Measurements from ENCODE around the gene TMEM179.

The TMEM179 gene

DNA sequence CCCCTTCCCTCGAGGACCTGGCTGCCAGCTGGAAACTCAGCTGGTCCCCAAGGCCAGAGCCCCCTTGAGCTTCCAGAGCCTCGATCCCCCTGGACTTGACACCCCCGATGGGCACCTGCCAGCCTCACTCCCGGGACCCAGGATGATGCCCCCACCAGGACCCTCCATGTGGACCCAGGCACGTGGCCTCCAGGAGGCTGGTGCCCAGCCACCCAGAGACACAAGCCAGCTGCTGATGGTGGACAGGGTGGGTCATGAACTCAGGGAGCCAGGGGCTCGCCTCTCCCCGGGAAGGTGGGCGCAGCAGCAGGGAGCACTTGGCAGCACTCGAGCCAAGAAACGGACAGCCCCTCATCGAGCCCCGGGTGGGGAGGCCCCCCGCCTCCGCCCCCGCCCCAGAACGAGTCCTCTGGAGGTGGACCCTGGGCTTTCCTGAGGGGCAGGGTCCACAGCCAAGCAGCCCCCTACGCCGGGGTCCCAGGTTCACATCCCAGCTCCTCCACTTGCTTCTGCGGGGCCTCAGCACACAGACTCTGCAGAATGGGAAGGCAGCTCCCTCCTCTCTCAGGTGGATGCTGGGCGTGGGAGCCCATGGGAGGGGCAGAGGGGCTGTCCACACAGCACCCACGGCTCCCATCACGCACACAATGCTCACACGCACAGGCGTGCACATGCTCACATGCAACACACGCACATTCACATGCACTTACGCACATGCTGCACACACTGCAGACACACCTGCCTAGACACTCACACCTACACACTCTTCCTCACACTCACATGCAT, 12.9 kb downstream of the TMEM179 start:
- no peak for TF ChIP-seq CTCF (IDR thresholded peaks at IDR 0.05)
- DNase-seq (ENCODE audit: low spot score): no peak
- no peak overlapping the region for H3K4me3 ChIP-seq
- H3K27ac ChIP-seq: no peak overlapping the region

- DNase-seq (ENCODE audit: low spot score): no peak
- H3K4me3 ChIP-seq: no peak overlapping the region
- no peak for TF ChIP-seq CTCF (IDR thresholded peaks at IDR 0.05)
- no peak overlapping the region for H3K27ac ChIP-seq
Observed at GRCh38 chr14:104591031-104591430, 13.5 kb downstream of the TMEM179 start.

GRCh38 chr14:104590240-104590965, 14.2 kb downstream of the TMEM179 start:
- Histone ChIP-seq H3K4me3 (no peak overlapping the region), H3K27ac (no peak overlapping the region)
- TF ChIP-seq CTCF (IDR thresholded peaks at IDR 0.05): no peak
- DNase-seq (ENCODE audit: low spot score): no peak

DNA sequence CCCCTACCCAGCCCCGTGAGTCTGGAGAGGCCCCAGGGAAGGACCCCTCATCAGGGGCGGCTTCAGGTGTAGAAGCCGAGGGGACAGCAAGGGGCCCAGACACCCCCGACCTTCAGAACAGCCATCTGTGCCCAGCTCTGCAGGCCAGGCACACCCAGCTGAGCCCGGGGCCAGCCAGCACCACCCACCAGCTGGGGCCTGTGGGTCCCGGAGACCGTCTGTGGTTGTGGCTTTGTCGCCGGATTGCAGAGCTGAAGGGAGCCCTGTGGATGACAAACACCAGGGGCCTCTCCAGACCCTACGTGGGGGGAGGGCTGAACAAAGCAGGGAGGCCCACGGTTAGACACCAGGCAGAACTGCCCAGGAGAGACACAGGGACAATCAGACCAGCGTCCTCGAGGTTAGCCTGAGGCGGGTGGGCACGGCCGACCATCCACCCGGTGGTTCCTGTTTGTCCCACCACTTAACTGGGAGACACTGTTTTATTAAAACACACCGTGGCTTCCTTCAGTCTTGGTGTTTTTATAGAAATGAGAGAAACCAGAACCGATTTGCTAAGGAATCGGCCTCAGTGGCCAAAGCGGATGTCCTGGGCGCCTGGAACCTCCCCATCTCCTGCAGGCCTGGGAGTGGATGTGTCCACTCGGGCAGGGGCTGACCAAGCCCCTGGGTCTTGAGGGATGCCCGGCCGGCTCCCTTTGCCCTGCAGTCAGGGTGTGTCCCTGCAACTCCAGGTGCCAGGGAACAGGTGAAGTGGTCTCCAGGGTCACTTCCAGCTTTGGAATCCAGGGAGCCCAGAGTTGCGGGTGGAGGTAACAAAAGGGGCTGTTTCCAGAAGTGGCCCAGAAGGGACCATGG, 15.0 kb downstream of the TMEM179 start:
- Histone ChIP-seq H3K4me3 (no peak overlapping the region), H3K27ac (no peak overlapping the region)
- no peak for DNase-seq (ENCODE audit: low spot score)
- no peak for TF ChIP-seq CTCF (IDR thresholded peaks at IDR 0.05)

- Histone ChIP-seq H3K4me3 (no peak overlapping the region), H3K27ac (no peak overlapping the region)
- TF ChIP-seq CTCF (IDR thresholded peaks at IDR 0.05): no peak
- no peak for DNase-seq (ENCODE audit: low spot score)
Observed at GRCh38 chr14:104588066-104588857, 16.3 kb downstream of the TMEM179 start.

GRCh38 chr14:104587641-104588040, 16.9 kb downstream of the TMEM179 start:
- no peak for TF ChIP-seq CTCF (IDR thresholded peaks at IDR 0.05)
- DNase-seq (ENCODE audit: low spot score): no peak
- Histone ChIP-seq H3K4me3 (no peak overlapping the region), H3K27ac (peak overlapping the region in 1 of 2 donors; percentile 80)

Data from coronary artery (tissue), 2 donors.